B cell (primary cell): ENCODE results near the gene ZNF175. TPM values are rescaled to one million over a fixed set of nuclear protein-coding genes. Genes with fewer than 3 reads are reported as not detected.
A peak's percentile ranks its signal among the peaks of the same experiment; 100 is the strongest.

Experiments used
- ATAC-seq: fragments of 200-7000 bp; cut with Tn5 transposase; one replicate; pipeline ENCODE4 v1.10.0; 2021; ENCODE audit warnings: low read depth, mild to moderate bottlenecking, moderate number of reproducible peaks, moderate library complexity
- CTCF ChIA-PET: fragments of 350-600 bp; sonication (Branson Sonifier 250); formaldehyde crosslinking; loops from one replicate; lab custom pipeline; 2021; ENCODE audit warnings: antibody characterized with exemption, inconsistent platforms; lab: Charles Lee
- POLR2A ChIA-PET: fragments of 350-600 bp; sonication (Branson Sonifier 250); formaldehyde crosslinking; loops from one replicate; lab custom pipeline; 2021; ENCODE audit warnings: antibody characterized with exemption; lab: Charles Lee
- DNase-seq: peaks from one replicate; pipeline ENCODE4 v3.0.0; 2013
- H2AFZ ChIP-seq: 2 replicates; pipeline ENCODE4 v1.6.1; 2012; ENCODE audit warnings: mild to moderate bottlenecking, low read depth, low read length; ENCODE audit not compliant: insufficient read depth, poor library complexity, severe bottlenecking
- H3K27ac ChIP-seq, 2 donors: 1 replicate in 1 of 2; 2 replicates in 1 of 2; pipeline ENCODE4 v1.5.1; 2012 to 2013; ENCODE audit warnings: low read length in 2 of 2, mild to moderate bottlenecking in 2 of 2, moderate library complexity in 1 of 2
- H3K27me3 ChIP-seq, 4 experiments: fragments of 200-600 bp in 1 of 4; sonication (generic) in 1 of 4; replicated peaks in 1 of 4; 1 replicate in 2 of 4; 2 replicates in 2 of 4; pipeline versions ENCODE4 v1.6.1 to v1.7.0; 2013 to 2016; ENCODE audit warnings: low read length in 3 of 4, mild to moderate bottlenecking in 2 of 4, mixed read lengths in 1 of 4, moderate library complexity in 1 of 4; ENCODE audit not compliant: insufficient read depth in 4 of 4, control insufficient read depth in 3 of 4; ENCODE audit errors: control extremely low read depth in 1 of 4
- H3K36me3 ChIP-seq, 2 experiments: replicated peaks in 1 of 2; 1 replicate in 1 of 2; 2 replicates in 1 of 2; pipeline versions ENCODE4 v1.6.1 to v1.7.1; 2013; ENCODE audit warnings: low read length in 1 of 2; ENCODE audit not compliant: insufficient read depth in 2 of 2, control insufficient read depth in 1 of 2; ENCODE audit errors: control extremely low read depth in 1 of 2, extremely low read depth in 1 of 2
- H3K4me1 ChIP-seq, 2 donors: fragments of 200-600 bp in 1 of 2; sonication (generic) in 1 of 2; 1 replicate in 1 of 2; 2 replicates in 1 of 2; pipeline versions ENCODE4 v1.5.1 to v1.6.1; 2013 to 2017; ENCODE audit warnings: low read length in 2 of 2; ENCODE audit not compliant: control insufficient read depth in 2 of 2, insufficient read depth in 2 of 2
- H3K4me2 ChIP-seq: replicated peaks from 2 replicates; pipeline ENCODE3; 2012; ENCODE audit warnings: mild to moderate bottlenecking, low read depth, low read length; ENCODE audit not compliant: poor library complexity, severe bottlenecking
- H3K4me3 ChIP-seq, 5 experiments: fragments of 200-600 bp in 1 of 5; sonication (generic) in 1 of 5; 1 replicate in 3 of 5; 2 replicates in 2 of 5; pipeline versions ENCODE4 v1.5.1 to v1.7.0; 2011 to 2016; ENCODE audit warnings: low read length in 4 of 5, mild to moderate bottlenecking in 4 of 5, low read depth in 2 of 5, control low read depth in 1 of 5, moderate library complexity in 1 of 5; ENCODE audit not compliant: insufficient read depth in 1 of 5; ENCODE audit errors: control extremely low read depth in 1 of 5, extremely low read depth in 1 of 5
- H3K79me2 ChIP-seq: fragments of 200-600 bp; sonication (generic); one replicate; pipeline ENCODE4 v1.6.0; 2016; ENCODE audit warnings: low read length; ENCODE audit not compliant: control insufficient read depth, insufficient read depth
- H3K9ac ChIP-seq: fragments of 200-600 bp; sonication (generic); 2 replicates; pipeline ENCODE4 v1.6.1; 2017; ENCODE audit warnings: mild to moderate bottlenecking, low read length, moderate library complexity
- H3K9me3 ChIP-seq, 3 donors: one replicate each; pipeline versions ENCODE4 v1.6.1 to v1.7.1; 2013; ENCODE audit warnings: low read length in 2 of 3; ENCODE audit not compliant: control insufficient read depth in 2 of 3, insufficient read depth in 1 of 3; ENCODE audit errors: control extremely low read depth in 1 of 3
- H4K20me1 ChIP-seq: 2 replicates; pipeline ENCODE4 v1.6.0; 2012; ENCODE audit warnings: mild to moderate bottlenecking, low read length; ENCODE audit not compliant: insufficient read depth, control insufficient read depth, poor library complexity, severe bottlenecking
- H3K27ac Mint-ChIP-seq: one replicate; pipeline ENCODE4 v1.8.0; 2021; ENCODE audit warnings: mixed read lengths
- H3K27me3 Mint-ChIP-seq: one replicate; pipeline ENCODE4 v1.8.0; 2021; ENCODE audit warnings: mixed read lengths
- H3K4me1 Mint-ChIP-seq: one replicate; pipeline ENCODE4 v1.8.0; 2021; ENCODE audit warnings: mixed read lengths
- H3K4me3 Mint-ChIP-seq: one replicate; pipeline ENCODE4 v1.8.0; 2021; ENCODE audit warnings: mixed read lengths
- H3K9me3 Mint-ChIP-seq: one replicate; pipeline ENCODE4 v1.8.0; 2022; ENCODE audit warnings: mixed read lengths; ENCODE audit not compliant: insufficient read depth
- CTCF ChIP-seq: fragments of 200-600 bp; IDR thresholded peaks from one replicate; pipeline ENCODE4 v1.8.0; 2022; ENCODE audit warnings: antibody characterized with exemption, mild to moderate bottlenecking
- EZH2 ChIP-seq: IDR thresholded peaks from 2 replicates; pipeline ENCODE4 v1.6.1; 2012; ENCODE audit warnings: borderline replicate concordance, low read depth, mild to moderate bottlenecking, moderate library complexity, low read length; ENCODE audit not compliant: insufficient read depth, poor library complexity, severe bottlenecking
- WGBS: methylation state at CpG from one replicate; pipeline ENCODE4 v1.1.5; 2013; ENCODE audit warnings: missing lambda C conversion rate; ENCODE audit not compliant: insufficient coverage; 5-methylcytosine and 5-hydroxymethylcytosine counted together
- intact Hi-C: fragments of 100-400 bp; cut with micrococcal nuclease; formaldehyde crosslinking; loops from one replicate; pipeline ENCODE4 v1.10.0; 2022
- polyA plus RNA-seq: library from polyadenylated mRNA; depleted of rRNA; stranded (reverse); fragments of >200 nt; gene quantifications from 2 replicates; pipeline ENCODE4 v1.2.3, GENCODE V29; 2012
- total RNA-seq, 2 donors: library from RNA; stranded (reverse); fragments of 120-200 nt in 1 of 2; gene quantifications; 1 replicate in 1 of 2; 2 replicates in 1 of 2; pipeline versions ENCODE4 v1.2.3 to v1.2.4, GENCODE V29; 2013 to 2022

ZNF175 gene
- total and polyA plus RNA-seq, 2 donors (not counting 1 experiment from before 2014, with no cell fraction given): 4.6 to 31.3 TPM

- Histone ChIP-seq H4K20me1 (no peaks in the 10 kb centered on the region), H2AFZ (no peak overlapping the region), H3K79me2 (no peaks in the 10 kb centered on the region), H3K4me3 (no peak overlapping the region), H3K36me3 (peaks cover 0 to 16% of the 10 kb centered on the region in 2 experiments), H3K27me3 (no peaks in the 10 kb centered on the region), H3K4me1 (peaks cover 14 to 44% of the 10 kb centered on the region in 2 donors), H3K9ac (no peak overlapping the region), H3K27ac (no peak overlapping the region), H3K4me2 (peak overlapping the region; percentile 6), H3K9me3 (peaks cover 0 to 9% (median 0%) of the 10 kb centered on the region in 3 donors)
- Mint-ChIP-seq H3K4me3 (no peak overlapping the region), H3K9me3 (no peaks in the 10 kb centered on the region), H3K27ac (peak overlapping the region; percentile 77), H3K27me3 (no peaks in the 10 kb centered on the region), H3K4me1 (peaks cover 78% of the 10 kb centered on the region)
- 83% methylated on average over 4 of the region's 4 CpGs for WGBS
- ATAC-seq (no peak), DNase-seq (no peak)
- TF ChIP-seq EZH2 (no peak), CTCF (no peak)
- ChIA-PET POLR2A (no interaction called here), CTCF (interaction anchor here (0.9 to 2.8 kb wide), 5 partner anchors 10 to 134 kb away, joined by 4 to 13 read pairs (median 5); no protein-coding TSS in a partner anchor)
- intact Hi-C loops: no loop called here
Observed at GRCh38 chr19:51525651-51526050, 45.4 kb upstream of the ZNF175 start.

- H3K4me3 Mint-ChIP-seq: peak overlapping the region; percentile 88
- Histone ChIP-seq H3K9me3 (peaks cover 0 to 13% (median 0%) of the 10 kb centered on the region in 3 donors), H3K4me3 (no peak overlapping the region), H3K27me3 (no peaks in the 10 kb centered on the region), H3K79me2 (peaks cover 5% of the 10 kb centered on the region), H3K36me3 (peaks cover 0 to 14% of the 10 kb centered on the region in 2 experiments), H3K4me1 (peaks cover 23 to 54% of the 10 kb centered on the region in 2 donors), H3K27ac (no peak overlapping the region), H2AFZ (no peak overlapping the region), H3K9ac (no peak overlapping the region), H4K20me1 (no peaks in the 10 kb centered on the region), H3K4me2 (peak overlapping the region; percentile 74)
- no peak for ATAC-seq
- H3K27ac Mint-ChIP-seq: peak overlapping the region; percentile 80
- no peaks in the 10 kb centered on the region for H3K27me3 Mint-ChIP-seq
- H3K4me1 Mint-ChIP-seq: peaks cover 80% of the 10 kb centered on the region
- ChIA-PET POLR2A (no interaction called here), CTCF (interaction anchor here (4.4 kb wide), 1 partner anchor 14 kb away, joined by 27 read pairs; no protein-coding TSS in a partner anchor)
- TF ChIP-seq EZH2 (no peak), CTCF (no peak)
- no peaks in the 10 kb centered on the region for H3K9me3 Mint-ChIP-seq
- 93% methylated on average over 2 of the region's 2 CpGs for WGBS
- intact Hi-C loops: no loop called here
- no peak for DNase-seq
Observed at GRCh38 chr19:51529301-51529700, 41.8 kb upstream of the ZNF175 start.
